NB4 (cell line): ENCODE results near the gene ZMYND12.
"Not testable (repeated sequence)": the region's sequence is repeated elsewhere in the genome, so short reads cannot be mapped to it uniquely, and the experiment has no call there.

ENCODE experiments used
- DNase-seq: peaks from one replicate; pipeline ENCODE4 v3.0.0; 2010; ENCODE audit warnings: low read depth
- H3K4me3 ChIP-seq: one replicate; pipeline ENCODE4 v1.5.1; 2011; ENCODE audit warnings: mild to moderate bottlenecking, low read depth, low read length, moderate library complexity
- MYC ChIP-seq: IDR thresholded peaks from 2 replicates; pipeline ENCODE4 v1.6.1; 2011; ENCODE audit warnings: low read depth, low read length
- POLR2A ChIP-seq: IDR thresholded peaks from 2 replicates; pipeline ENCODE4 v1.6.1; 2011; ENCODE audit warnings: mild to moderate bottlenecking; ENCODE audit not compliant: insufficient read length; ENCODE audit errors: extremely low read depth
- TF ChIP-seq, protein P1 (sequence below): IDR thresholded peaks from one replicate; pipeline ENCODE4 v1.5.1; 2012; ENCODE audit warnings: low read depth, low read length
- TF ChIP-seq, protein P2 (sequence below): IDR thresholded peaks from 2 replicates; pipeline ENCODE4 v1.6.1; 2011; ENCODE audit warnings: low read depth, low read length

Gene ZMYND12, protein sequence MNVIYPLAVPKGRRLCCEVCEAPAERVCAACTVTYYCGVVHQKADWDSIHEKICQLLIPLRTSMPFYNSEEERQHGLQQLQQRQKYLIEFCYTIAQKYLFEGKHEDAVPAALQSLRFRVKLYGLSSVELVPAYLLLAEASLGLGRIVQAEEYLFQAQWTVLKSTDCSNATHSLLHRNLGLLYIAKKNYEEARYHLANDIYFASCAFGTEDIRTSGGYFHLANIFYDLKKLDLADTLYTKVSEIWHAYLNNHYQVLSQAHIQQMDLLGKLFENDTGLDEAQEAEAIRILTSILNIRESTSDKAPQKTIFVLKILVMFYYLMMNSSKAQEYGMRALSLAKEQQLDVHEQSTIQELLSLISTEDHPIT

DNA sequence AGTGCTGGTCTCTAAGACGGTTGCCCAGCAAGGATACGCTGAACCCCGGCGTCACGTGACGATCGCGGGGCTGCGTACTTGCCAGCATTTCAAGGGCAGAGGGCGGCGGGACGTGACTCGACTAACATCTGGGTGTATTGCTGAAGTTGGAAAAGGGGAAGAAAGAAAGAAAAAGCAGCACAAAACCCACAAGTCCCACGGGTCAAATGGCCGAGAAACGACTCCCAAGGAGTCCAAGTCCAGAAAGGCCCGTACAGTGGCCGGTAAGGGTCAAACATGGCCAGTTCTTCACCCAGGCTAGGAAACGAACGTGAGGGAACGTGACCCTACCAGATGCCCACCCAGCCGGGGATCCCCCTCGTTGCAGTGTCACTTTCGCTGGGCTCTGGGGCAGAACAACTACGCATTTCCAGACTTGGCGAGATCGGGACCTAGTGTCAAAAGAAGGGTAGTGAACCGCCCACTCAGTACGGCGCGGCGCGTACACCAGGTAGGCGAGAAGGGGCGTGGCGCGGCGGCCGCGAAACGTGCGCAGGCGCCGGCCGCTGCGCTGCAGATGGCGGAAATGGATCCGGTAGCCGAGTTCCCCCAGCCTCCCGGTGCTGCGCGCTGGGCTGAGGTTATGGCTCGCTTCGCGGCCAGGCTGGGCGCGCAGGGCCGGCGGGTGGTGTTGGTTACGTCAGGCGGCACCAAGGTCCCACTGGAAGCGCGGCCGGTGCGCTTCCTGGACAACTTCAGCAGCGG, at the start of gene ZMYND12, which contains the start of gene PPCS:
TSS of gene ZMYND12 (minus strand) at position 13 of the 744 bp plus-strand sequence. CDS start 25 bp downstream, outside the sequence.
TSS of gene PPCS (plus strand) at position 534 of the 744 bp plus-strand sequence. CDS start at position 557, 23 bp downstream.
- DNase-seq: peak; percentile 95
- TF ChIP-seq MYC (peak; percentile 86), POLR2A (peak; percentile 84)
- TF ChIP-seq, protein P1, sequence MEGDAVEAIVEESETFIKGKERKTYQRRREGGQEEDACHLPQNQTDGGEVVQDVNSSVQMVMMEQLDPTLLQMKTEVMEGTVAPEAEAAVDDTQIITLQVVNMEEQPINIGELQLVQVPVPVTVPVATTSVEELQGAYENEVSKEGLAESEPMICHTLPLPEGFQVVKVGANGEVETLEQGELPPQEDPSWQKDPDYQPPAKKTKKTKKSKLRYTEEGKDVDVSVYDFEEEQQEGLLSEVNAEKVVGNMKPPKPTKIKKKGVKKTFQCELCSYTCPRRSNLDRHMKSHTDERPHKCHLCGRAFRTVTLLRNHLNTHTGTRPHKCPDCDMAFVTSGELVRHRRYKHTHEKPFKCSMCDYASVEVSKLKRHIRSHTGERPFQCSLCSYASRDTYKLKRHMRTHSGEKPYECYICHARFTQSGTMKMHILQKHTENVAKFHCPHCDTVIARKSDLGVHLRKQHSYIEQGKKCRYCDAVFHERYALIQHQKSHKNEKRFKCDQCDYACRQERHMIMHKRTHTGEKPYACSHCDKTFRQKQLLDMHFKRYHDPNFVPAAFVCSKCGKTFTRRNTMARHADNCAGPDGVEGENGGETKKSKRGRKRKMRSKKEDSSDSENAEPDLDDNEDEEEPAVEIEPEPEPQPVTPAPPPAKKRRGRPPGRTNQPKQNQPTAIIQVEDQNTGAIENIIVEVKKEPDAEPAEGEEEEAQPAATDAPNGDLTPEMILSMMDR: no peak
- TF ChIP-seq, protein P2, sequence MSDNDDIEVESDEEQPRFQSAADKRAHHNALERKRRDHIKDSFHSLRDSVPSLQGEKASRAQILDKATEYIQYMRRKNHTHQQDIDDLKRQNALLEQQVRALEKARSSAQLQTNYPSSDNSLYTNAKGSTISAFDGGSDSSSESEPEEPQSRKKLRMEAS: peak; percentile 90
- H3K4me3 ChIP-seq: peak within 1 kb of the TSS; percentile 90

DNA sequence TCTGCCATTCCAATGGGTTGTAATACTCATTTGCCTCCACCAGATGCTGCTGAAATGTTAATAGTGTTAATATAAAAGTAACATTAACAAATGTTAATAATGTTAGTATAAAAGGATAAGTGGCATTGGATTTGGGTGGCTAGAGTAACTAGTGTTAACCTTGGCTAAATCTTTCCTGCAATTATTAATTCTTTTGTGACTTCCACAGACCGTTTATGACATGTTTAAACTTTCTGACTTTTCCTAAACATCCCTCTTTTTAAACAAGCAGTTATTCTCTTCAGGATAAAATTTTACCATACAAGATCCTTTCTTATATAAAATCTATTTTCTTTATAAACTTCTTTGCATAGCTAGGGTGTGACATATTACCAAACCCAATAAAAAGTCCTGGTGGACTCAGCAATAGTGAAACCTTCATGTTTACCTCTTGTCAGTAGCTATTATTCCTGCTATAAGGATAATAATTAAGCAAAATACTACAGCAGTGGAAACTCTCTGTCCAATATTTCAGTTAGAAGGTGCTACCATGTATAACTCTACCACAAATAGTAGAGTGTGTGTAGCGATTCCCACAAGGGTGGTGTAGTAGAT, 48.8 kb upstream of the ZMYND12 start:
- no peak for DNase-seq
- TF ChIP-seq, protein P2: no peak
- TF ChIP-seq, protein P1: no peak
- TF ChIP-seq POLR2A (no peak), MYC (no peak)
- no peak overlapping the region for H3K4me3 ChIP-seq

DNA sequence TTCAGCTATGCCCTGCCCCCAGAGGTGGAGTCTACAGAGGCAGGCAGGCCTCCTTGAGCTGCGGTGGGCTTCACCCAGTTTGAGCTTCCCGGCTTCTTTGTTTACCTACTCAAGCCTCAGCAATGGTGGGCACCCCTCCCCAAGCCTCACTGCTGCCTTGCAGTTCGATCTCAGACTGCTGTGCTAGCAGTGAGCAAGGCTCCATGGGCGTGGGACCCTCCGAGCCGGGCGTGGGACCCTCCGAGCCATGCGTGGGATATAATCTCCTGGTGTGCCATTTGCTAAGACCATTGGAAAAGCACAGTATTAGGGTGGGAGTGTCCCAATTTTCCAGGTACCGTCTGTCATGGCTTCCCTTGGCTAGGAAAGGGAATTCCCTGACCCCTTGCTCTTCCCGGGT, 46.2 kb upstream of the ZMYND12 start:
- not testable (repeated sequence) for H3K4me3 ChIP-seq, DNase-seq

DNA sequence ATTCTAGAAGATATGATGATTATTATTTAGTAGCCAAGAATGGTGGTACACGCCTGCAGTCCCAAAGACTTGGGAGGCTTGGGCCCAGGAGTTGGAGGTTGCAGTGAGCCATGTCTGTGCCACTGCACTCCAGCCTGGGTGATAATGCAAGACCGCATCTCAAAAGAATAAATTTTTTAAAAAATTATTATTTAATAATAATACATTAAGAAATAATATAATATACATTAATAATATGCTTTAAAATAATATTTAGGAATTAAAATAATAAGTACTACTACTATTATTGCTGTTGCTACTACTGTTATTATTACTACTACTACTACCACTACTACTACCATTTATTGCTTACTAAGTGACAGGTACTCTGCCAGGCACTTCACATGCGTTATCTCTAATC, 34.4 kb upstream of the ZMYND12 start:
- DNase-seq: no peak
- H3K4me3 ChIP-seq: no peak overlapping the region
- TF ChIP-seq POLR2A (no peak), MYC (no peak)
- TF ChIP-seq, protein P1: no peak
- TF ChIP-seq, protein P2: no peak

DNA sequence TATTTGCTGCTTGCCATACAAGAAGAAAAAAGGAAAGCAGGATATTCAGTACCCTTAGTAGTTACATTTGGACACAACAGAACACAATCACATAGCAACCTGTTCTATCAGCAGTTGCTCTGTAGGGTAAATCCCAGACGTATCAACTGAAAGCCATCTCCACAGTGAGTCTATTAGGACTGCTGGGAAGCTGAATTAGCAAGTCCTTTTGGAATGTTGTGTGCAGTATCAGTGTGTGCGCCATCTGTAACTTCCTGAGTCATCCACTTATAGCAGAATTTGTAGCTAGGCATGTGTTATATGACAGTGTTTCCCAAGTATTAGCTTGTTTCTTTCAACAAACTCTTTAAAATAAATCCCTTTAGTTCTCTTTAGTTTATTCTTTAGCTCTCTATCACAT, 28.6 kb upstream of the ZMYND12 start:
- DNase-seq: no peak
- TF ChIP-seq MYC (no peak), POLR2A (no peak)

DNA sequence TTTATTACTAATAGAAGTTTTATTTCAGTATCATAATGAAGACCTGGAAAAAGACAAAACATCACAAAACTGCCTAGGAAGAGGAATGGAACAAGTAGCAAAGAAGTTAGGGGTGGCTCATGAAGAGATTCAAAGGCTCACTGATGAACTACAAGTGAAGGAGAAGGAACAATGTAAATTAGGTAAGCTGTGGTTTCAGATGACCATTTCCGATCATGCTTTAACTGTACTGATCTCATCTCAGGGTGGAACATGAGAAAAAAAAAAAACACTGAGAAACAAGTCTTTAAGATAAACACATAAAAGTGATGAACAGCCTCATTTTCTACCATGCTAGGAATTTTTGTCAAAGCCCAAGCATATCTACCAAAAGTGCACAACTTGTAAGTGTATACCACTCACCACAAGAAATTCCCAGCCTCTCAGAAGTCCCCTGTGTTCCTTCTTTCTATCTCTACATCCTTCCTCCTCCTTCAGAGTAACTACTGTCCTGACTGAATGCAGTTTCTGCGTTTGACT, 26.9 kb upstream of the ZMYND12 start:
- no peak overlapping the region for H3K4me3 ChIP-seq
- DNase-seq: no peak
- TF ChIP-seq POLR2A: no peak
- TF ChIP-seq, protein P1: no peak

More for the DNA sequence above, 28.6 kb upstream of the ZMYND12 start:
- no peak overlapping the region for H3K4me3 ChIP-seq
